CD4-positive, alpha-beta T cell (primary cell): ENCODE results near the gene TBX18. TPM values are rescaled to one million over a fixed set of nuclear protein-coding genes. Genes with fewer than 3 reads are reported as not detected.

Experiments used
- ATAC-seq: fragments of 200-7000 bp; cut with Tn5 transposase; one replicate; pipeline ENCODE4 v1.10.0; 2022; ENCODE audit warnings: mild to moderate bottlenecking; ENCODE audit not compliant: poor library complexity
- CTCF ChIA-PET: fragments of 350-600 bp; sonication (Branson Sonifier 250); formaldehyde crosslinking; loops from one replicate; lab custom pipeline; 2021; ENCODE audit warnings: antibody characterized with exemption, inconsistent platforms; lab: Charles Lee
- POLR2A ChIA-PET: fragments of 350-600 bp; sonication (Branson Sonifier 250); formaldehyde crosslinking; loops from one replicate; lab custom pipeline; 2021; ENCODE audit warnings: antibody characterized with exemption, inconsistent platforms; lab: Charles Lee
- DNase-seq, 14 experiments: peaks; one replicate each; pipeline ENCODE4 v3.0.0-alpha.2; 2013 to 2020; ENCODE audit warnings: mixed read lengths in 2 of 14
- H3K27ac ChIP-seq, 2 donors: one replicate each; pipeline versions ENCODE4 v1.5.1 to v1.7.0; 2013; ENCODE audit warnings: low read length in 2 of 2, low read depth in 1 of 2, mild to moderate bottlenecking in 1 of 2
- H3K27me3 ChIP-seq, 2 experiments: 1 replicate in 1 of 2; 2 replicates in 1 of 2; pipeline versions ENCODE4 v1.6.1 to v1.7.0; 2013; ENCODE audit warnings: low read length in 2 of 2, control low read depth in 1 of 2, mild to moderate bottlenecking in 1 of 2, moderate library complexity in 1 of 2; ENCODE audit not compliant: insufficient read depth in 2 of 2, control insufficient read depth in 1 of 2
- H3K36me3 ChIP-seq: one replicate; pipeline ENCODE4 v1.6.1; 2013; ENCODE audit warnings: low read length, control low read depth; ENCODE audit not compliant: insufficient read depth
- H3K4me1 ChIP-seq: one replicate; pipeline ENCODE4 v1.6.1; 2013; ENCODE audit warnings: low read length, control low read depth; ENCODE audit not compliant: insufficient read depth
- H3K4me3 ChIP-seq: one replicate; pipeline ENCODE4 v1.5.1; 2013; ENCODE audit warnings: mild to moderate bottlenecking, low read length, moderate library complexity
- H3K9me3 ChIP-seq, 2 experiments: 1 replicate in 1 of 2; 2 replicates in 1 of 2; pipeline versions ENCODE4 v1.6.1 to v1.7.0; 2013; ENCODE audit warnings: low read length in 2 of 2, mild to moderate bottlenecking in 2 of 2, control low read depth in 1 of 2, moderate library complexity in 1 of 2; ENCODE audit not compliant: control insufficient read depth in 1 of 2, insufficient read depth in 1 of 2
- H3K27ac Mint-ChIP-seq: one replicate; pipeline ENCODE4 v1.8.0; 2020; ENCODE audit warnings: mixed read lengths
- H3K27me3 Mint-ChIP-seq: one replicate; pipeline ENCODE4 v1.8.0; 2021; ENCODE audit warnings: mixed read lengths
- H3K36me3 Mint-ChIP-seq: one replicate; pipeline ENCODE4 v1.8.0; 2021; ENCODE audit warnings: low read depth, mixed read lengths
- H3K4me1 Mint-ChIP-seq: one replicate; pipeline ENCODE4 v1.8.0; 2021; ENCODE audit warnings: low read depth, mixed read lengths
- H3K4me3 Mint-ChIP-seq: one replicate; pipeline ENCODE4 v1.8.0; 2020; ENCODE audit warnings: mild to moderate bottlenecking, mixed read lengths
- H3K9me3 Mint-ChIP-seq: one replicate; pipeline ENCODE4 v1.8.0; 2020; ENCODE audit warnings: mixed read lengths
- intact Hi-C, 2 experiments: fragments of 100-400 bp; cut with DNase I in 1 of 2; cut with micrococcal nuclease in 1 of 2; formaldehyde crosslinking; loops; one replicate each; pipeline versions ENCODE4 v1.15.1 to v1.9.0; 2023 to 2025; cut with DNase I, micrococcal nuclease
- total RNA-seq, 174 experiments: library from RNA in 2 of 174; stranded (reverse) in 2 of 174; gene quantifications; one replicate each; pipeline ENCODE4 v1.2.3 and lab custom pipeline; 2021 to 2026
- TF ChIP-seq, protein P1 (sequence below): fragments of 200-600 bp; IDR thresholded peaks from one replicate; pipeline ENCODE4 v1.8.0; 2022; ENCODE audit warnings: antibody characterized with exemption, mild to moderate bottlenecking

Gene TBX18
- total RNA-seq, 2 experiments from 2014 or later: not detected

GRCh38 chr6:84801250-84801649 lies 36.9 kb upstream of the TBX18 start:
- POLR2A ChIA-PET: no interaction called here
- no peak overlapping the region for H3K4me3 Mint-ChIP-seq

GRCh38 chr6:84798257-84798656 lies 33.9 kb upstream of the TBX18 start:
- CTCF ChIA-PET: no interaction called here
- no peak overlapping the region for H3K27ac ChIP-seq
- TF ChIP-seq, protein P1, sequence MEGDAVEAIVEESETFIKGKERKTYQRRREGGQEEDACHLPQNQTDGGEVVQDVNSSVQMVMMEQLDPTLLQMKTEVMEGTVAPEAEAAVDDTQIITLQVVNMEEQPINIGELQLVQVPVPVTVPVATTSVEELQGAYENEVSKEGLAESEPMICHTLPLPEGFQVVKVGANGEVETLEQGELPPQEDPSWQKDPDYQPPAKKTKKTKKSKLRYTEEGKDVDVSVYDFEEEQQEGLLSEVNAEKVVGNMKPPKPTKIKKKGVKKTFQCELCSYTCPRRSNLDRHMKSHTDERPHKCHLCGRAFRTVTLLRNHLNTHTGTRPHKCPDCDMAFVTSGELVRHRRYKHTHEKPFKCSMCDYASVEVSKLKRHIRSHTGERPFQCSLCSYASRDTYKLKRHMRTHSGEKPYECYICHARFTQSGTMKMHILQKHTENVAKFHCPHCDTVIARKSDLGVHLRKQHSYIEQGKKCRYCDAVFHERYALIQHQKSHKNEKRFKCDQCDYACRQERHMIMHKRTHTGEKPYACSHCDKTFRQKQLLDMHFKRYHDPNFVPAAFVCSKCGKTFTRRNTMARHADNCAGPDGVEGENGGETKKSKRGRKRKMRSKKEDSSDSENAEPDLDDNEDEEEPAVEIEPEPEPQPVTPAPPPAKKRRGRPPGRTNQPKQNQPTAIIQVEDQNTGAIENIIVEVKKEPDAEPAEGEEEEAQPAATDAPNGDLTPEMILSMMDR: no peak
- intact Hi-C loops: no loop called here
- no peaks in the 10 kb centered on the region for H3K9me3 ChIP-seq
- H3K27me3 ChIP-seq: no peaks in the 10 kb centered on the region
- Mint-ChIP-seq H3K9me3 (peaks cover 14% of the 10 kb centered on the region), H3K27me3 (no peaks in the 10 kb centered on the region), H3K36me3 (no peaks in the 10 kb centered on the region), H3K27ac (no peak overlapping the region), H3K4me3 (no peak overlapping the region), H3K4me1 (no peaks in the 10 kb centered on the region)
- ATAC-seq (no peak), DNase-seq (no peak)
- H3K4me1 ChIP-seq: no peaks in the 10 kb centered on the region
- H3K36me3 ChIP-seq: no peaks in the 10 kb centered on the region
- no peak overlapping the region for H3K4me3 ChIP-seq
- POLR2A ChIA-PET: no interaction called here

More at GRCh38 chr6:84801250-84801649, 36.9 kb upstream of the TBX18 start:
- CTCF ChIA-PET: no interaction called here
- no peak for DNase-seq
- TF ChIP-seq, protein P1: no peak
- H3K27me3 ChIP-seq: no peaks in the 10 kb centered on the region
- no peaks in the 10 kb centered on the region for H3K4me1 Mint-ChIP-seq
- intact Hi-C loops: no loop called here
- no peaks in the 10 kb centered on the region for H3K36me3 ChIP-seq
- H3K9me3 Mint-ChIP-seq: peaks cover 12% of the 10 kb centered on the region
- no peak for ATAC-seq
- no peak overlapping the region for H3K4me3 ChIP-seq
- no peak overlapping the region for H3K27ac ChIP-seq
- no peaks in the 10 kb centered on the region for H3K9me3 ChIP-seq
- no peaks in the 10 kb centered on the region for H3K4me1 ChIP-seq
- H3K27me3 Mint-ChIP-seq: no peaks in the 10 kb centered on the region
- no peak overlapping the region for H3K27ac Mint-ChIP-seq
- H3K36me3 Mint-ChIP-seq: no peaks in the 10 kb centered on the region

GRCh38 chr6:84796343-84796742 lies 31.9 kb upstream of the TBX18 start:
- ChIA-PET POLR2A (no interaction called here), CTCF (no interaction called here)
- ATAC-seq (no peak), DNase-seq (no peak)
- H3K4me3 ChIP-seq: no peak overlapping the region
- TF ChIP-seq, protein P1: no peak
- H3K27ac ChIP-seq: no peak overlapping the region
- H3K9me3 Mint-ChIP-seq: peaks cover 17% of the 10 kb centered on the region
- no peak overlapping the region for H3K27ac Mint-ChIP-seq
- intact Hi-C loops: no loop called here
- H3K36me3 Mint-ChIP-seq: no peaks in the 10 kb centered on the region
- H3K9me3 ChIP-seq: no peaks in the 10 kb centered on the region
- H3K27me3 Mint-ChIP-seq: no peaks in the 10 kb centered on the region
- no peaks in the 10 kb centered on the region for H3K27me3 ChIP-seq
- H3K36me3 ChIP-seq: no peaks in the 10 kb centered on the region
- no peak overlapping the region for H3K4me3 Mint-ChIP-seq
- H3K4me1 Mint-ChIP-seq: no peaks in the 10 kb centered on the region
- H3K4me1 ChIP-seq: no peaks in the 10 kb centered on the region
